Measurements from ENCODE around the gene WDR19. TPM values are rescaled to one million over a fixed set of nuclear protein-coding genes. Genes with fewer than 3 reads are reported as not detected.

Gene WDR19
- total RNA-seq, 1 donor = 32.0 TPM

DNA sequence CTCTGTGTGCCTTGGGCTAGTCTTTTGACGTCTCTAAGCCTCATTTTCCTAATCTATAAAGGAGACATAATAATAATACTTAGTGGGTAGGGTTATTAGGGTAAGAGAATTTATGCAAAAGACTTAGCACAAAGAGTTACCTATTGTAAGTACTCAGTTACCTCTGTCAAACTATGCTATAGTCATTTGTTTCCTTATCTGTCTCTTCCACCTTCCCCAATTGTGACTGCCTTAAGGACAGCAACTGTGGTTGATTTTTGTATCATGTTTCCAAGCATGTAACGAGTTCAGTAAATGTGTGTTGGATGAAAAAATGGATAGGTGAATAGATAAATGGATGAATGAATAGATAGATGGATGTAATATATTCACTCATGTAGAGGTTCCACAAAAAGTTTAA lies 48.1 kb downstream of the WDR19 start:
- no peak for DNase-seq (ENCODE audit: low read depth)
- no peak overlapping the region for H3K4me3 ChIP-seq (ENCODE audit: low read depth, low read length)
- TF ChIP-seq, protein P1, sequence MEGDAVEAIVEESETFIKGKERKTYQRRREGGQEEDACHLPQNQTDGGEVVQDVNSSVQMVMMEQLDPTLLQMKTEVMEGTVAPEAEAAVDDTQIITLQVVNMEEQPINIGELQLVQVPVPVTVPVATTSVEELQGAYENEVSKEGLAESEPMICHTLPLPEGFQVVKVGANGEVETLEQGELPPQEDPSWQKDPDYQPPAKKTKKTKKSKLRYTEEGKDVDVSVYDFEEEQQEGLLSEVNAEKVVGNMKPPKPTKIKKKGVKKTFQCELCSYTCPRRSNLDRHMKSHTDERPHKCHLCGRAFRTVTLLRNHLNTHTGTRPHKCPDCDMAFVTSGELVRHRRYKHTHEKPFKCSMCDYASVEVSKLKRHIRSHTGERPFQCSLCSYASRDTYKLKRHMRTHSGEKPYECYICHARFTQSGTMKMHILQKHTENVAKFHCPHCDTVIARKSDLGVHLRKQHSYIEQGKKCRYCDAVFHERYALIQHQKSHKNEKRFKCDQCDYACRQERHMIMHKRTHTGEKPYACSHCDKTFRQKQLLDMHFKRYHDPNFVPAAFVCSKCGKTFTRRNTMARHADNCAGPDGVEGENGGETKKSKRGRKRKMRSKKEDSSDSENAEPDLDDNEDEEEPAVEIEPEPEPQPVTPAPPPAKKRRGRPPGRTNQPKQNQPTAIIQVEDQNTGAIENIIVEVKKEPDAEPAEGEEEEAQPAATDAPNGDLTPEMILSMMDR (IDR thresholded peaks at IDR 0.05; ENCODE audit: insufficient read depth, low read depth, low read length) = no peak

DNA sequence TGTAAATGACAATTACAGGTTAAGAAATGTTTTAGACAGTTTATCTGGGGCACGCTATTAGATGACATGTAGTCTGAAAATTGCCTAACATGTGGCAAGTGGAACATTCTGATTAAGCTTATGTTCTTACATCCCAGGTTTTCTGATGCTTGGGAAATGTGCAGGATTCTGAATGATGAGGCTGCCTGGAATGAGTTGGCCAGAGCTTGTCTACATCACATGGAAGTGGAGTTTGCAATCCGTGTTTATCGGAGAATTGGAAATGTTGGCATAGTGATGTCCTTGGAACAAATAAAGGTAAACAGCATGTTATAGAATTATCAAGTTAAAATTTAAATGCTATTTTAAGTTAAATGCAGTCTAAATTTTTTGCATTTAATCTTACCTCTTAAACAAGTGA lies 49.3 kb downstream of the WDR19 start:
- TF ChIP-seq, protein P1 (IDR thresholded peaks at IDR 0.05; ENCODE audit: insufficient read depth, low read depth, low read length) = no peak
- no peak overlapping the region for H3K4me3 ChIP-seq (ENCODE audit: low read depth, low read length)
- DNase-seq (ENCODE audit: low read depth) = no peak

DNA sequence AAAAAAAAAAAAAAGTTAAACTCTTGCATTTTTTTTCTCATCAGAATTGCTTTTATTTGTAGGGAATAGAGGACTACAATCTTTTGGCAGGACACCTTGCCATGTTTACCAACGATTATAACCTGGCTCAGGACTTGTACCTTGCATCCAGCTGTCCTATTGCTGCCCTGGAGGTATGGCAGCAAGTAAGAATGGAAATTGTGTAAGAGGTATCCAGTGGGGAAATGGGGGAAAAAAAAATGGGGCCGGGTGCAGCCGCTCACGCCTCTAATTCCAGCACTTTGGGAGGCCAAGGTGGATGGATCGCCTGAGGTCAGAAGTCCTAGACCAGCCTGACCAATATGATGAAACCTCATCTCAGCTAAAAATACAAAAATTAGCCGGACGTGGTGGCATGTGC lies 49.8 kb downstream of the WDR19 start:
- TF ChIP-seq, protein P1 (IDR thresholded peaks at IDR 0.05; ENCODE audit: insufficient read depth, low read depth, low read length) = no peak
- no peak overlapping the region for H3K4me3 ChIP-seq (ENCODE audit: low read depth, low read length)
- no peak for DNase-seq (ENCODE audit: low read depth)

DNA sequence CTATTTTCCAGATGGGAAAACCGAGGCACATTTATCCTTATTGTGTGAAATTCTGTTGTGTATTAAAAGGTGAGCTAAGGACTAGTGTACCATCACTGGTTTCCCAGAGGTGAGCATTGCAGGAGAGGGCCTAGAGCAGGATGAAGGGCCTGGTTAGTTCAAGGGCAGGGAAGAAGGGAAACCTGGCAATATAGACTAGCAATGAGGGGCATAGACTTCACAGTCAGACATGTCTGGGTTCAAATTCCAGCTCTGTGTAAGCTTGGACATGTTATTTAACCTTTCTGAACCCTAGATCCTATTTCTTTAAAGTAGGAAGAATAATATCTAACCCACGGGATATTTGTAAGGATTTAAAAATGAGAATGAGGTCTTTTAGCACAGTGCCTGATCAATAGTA lies 50.8 kb downstream of the WDR19 start:
- no peak overlapping the region for H3K4me3 ChIP-seq (ENCODE audit: low read depth, low read length)
- no peak for DNase-seq (ENCODE audit: low read depth)
- TF ChIP-seq, protein P1 (IDR thresholded peaks at IDR 0.05; ENCODE audit: insufficient read depth, low read depth, low read length) = no peak

DNA sequence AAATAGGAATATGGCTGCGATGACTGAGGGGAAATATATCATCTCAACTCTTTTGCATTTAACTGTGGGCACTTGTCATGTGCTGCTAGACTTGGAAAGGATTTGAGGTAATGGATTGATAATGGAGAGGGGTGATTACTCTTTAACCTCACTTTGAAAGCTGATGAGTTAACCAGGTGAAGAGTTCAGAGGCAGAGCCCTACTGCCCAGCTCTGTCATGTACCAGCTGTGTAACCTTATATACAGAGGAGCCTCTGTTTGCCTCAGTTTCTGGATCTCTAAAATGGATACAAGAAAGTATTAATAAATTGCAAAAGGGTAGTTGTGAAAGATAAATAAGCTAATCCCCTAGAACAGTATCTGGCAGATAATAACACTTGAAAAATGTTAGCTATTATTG lies 51.5 kb downstream of the WDR19 start:
- TF ChIP-seq, protein P1 (IDR thresholded peaks at IDR 0.05; ENCODE audit: insufficient read depth, low read depth, low read length) = no peak
- DNase-seq (ENCODE audit: low read depth) = no peak

DNA sequence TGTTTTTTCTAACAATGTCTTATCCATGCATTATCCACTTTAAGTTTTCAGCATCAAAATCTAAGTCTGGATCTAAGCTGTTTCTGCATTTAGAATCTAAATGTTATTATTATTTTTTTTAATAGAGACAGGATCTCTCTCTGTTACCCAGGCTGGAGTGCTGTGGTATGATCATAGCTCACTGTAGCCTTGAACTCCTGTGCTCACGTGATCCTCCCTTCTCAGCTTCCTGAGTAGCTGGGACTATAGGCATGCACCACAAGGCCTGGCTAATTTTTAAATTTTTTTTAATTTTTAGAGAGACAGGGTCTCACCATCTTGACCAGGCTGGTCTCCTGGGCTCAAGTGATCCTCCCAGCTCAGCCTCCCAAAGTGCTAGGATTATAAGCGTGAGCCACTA lies 52.7 kb downstream of the WDR19 start:
- no peak for DNase-seq (ENCODE audit: low read depth)
- TF ChIP-seq, protein P1 (IDR thresholded peaks at IDR 0.05; ENCODE audit: insufficient read depth, low read depth, low read length) = no peak
- no peak overlapping the region for H3K4me3 ChIP-seq (ENCODE audit: low read depth, low read length)

More for the DNA sequence above, 51.5 kb downstream of the WDR19 start:
- no peak overlapping the region for H3K4me3 ChIP-seq (ENCODE audit: low read depth, low read length)

DNA sequence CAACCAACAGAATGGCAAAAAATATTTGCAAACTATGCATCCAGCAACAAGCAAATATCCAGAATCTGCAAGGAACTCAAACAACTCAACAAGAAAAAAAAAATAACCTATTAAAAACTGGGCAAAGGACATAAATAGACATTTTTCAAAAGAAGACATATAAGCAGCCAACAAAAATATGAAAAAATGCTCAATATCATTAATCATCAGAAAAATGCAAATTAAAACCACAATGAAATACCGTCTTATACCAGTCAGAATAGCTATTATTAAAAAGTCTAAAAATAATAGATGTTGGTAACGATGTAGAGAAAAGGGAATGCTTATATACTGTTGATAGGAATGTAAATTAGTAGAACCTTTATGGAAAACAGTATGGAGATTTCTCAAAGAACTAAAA lies 53.4 kb downstream of the WDR19 start:
- TF ChIP-seq, protein P1 (IDR thresholded peaks at IDR 0.05; ENCODE audit: insufficient read depth, low read depth, low read length) = no peak
- no peak for DNase-seq (ENCODE audit: low read depth)

More for the DNA sequence above, 53.4 kb downstream of the WDR19 start:
- no peak overlapping the region for H3K4me3 ChIP-seq (ENCODE audit: low read depth, low read length)

Measured in fibroblast of villous mesenchyme (primary cell).